GM21390 (cell line): ENCODE measurements around the gene CEL.
"Not testable (repeated sequence)": the region's sequence is repeated elsewhere in the genome, so short reads cannot be mapped to it uniquely, and the experiment has no call there.

Experiments used
- ATAC-seq: cut with Tn5 transposase; IDR thresholded peaks from one replicate; pipeline ENCODE4 v1.9.1; 2021; ENCODE audit not compliant: unreplicated experiment

Gene CEL

GRCh38 chr9:133046900-133047295, 14.9 kb upstream of the CEL start:
- no peak for ATAC-seq

GRCh38 chr9:133048595-133048994, 13.2 kb upstream of the CEL start:
- no peak for ATAC-seq

- ATAC-seq = no peak
Observed at GRCh38 chr9:133049043-133049442, 12.7 kb upstream of the CEL start.

GRCh38 chr9:133050142-133050541, 11.6 kb upstream of the CEL start:
- no peak for ATAC-seq

GRCh38 chr9:133050781-133051180, 11.0 kb upstream of the CEL start:
- no peak for ATAC-seq

- ATAC-seq = no peak
Observed at GRCh38 chr9:133051281-133051900, 10.4 kb upstream of the CEL start.

GRCh38 chr9:133051966-133052539, 9.7 kb upstream of the CEL start:
- ATAC-seq = no peak

GRCh38 chr9:133054194-133054890, 7.4 kb upstream of the CEL start:
- no peak for ATAC-seq

GRCh38 chr9:133054966-133055365, 6.8 kb upstream of the CEL start:
- no peak for ATAC-seq

GRCh38 chr9:133055788-133056420, 5.9 kb upstream of the CEL start:
- no peak for ATAC-seq

GRCh38 chr9:133056533-133056932, 5.2 kb upstream of the CEL start:
- no peak for ATAC-seq

GRCh38 chr9:133057006-133057405, 4.8 kb upstream of the CEL start:
- no peak for ATAC-seq

- ATAC-seq = no peak
Observed at GRCh38 chr9:133057553-133057952, 4.2 kb upstream of the CEL start.

GRCh38 chr9:133058071-133058470, 3.7 kb upstream of the CEL start:
- no peak for ATAC-seq

- no peak for ATAC-seq
Observed at GRCh38 chr9:133058550-133059320, 3.0 kb upstream of the CEL start.

GRCh38 chr9:133059623-133060022, 2.2 kb upstream of the CEL start:
- no peak for ATAC-seq

- ATAC-seq = no peak
Observed at GRCh38 chr9:133060417-133060841, 1.4 kb upstream of the CEL start.

- not testable (repeated sequence) for ATAC-seq
Observed at GRCh38 chr9:133061019-133061763, 590 bp upstream of the CEL start.

- not testable (repeated sequence) for ATAC-seq
Observed at GRCh38 chr9:133062569-133062968, 788 bp downstream of the CEL start.

- ATAC-seq = no peak
Observed at GRCh38 chr9:133063159-133063499, 1.3 kb downstream of the CEL start.
